Mesenchymal stem cell (in vitro differentiated cells and primary cell): Measurements from ENCODE around the gene MCAM.

Source experiments
- DNase-seq: peaks from one replicate; pipeline ENCODE4 v3.0.0-alpha.2; 2013
- H2AFZ ChIP-seq: one replicate; pipeline ENCODE4 v1.6.1; 2013; ENCODE audit warnings: low read depth, mild to moderate bottlenecking, control low read depth, inconsistent platforms, low read length, moderate library complexity
- H2AK5ac ChIP-seq: 2 replicates; pipeline ENCODE4 v1.6.1; 2013; ENCODE audit warnings: low read length, moderate library complexity, mild to moderate bottlenecking, inconsistent platforms; ENCODE audit not compliant: severe bottlenecking
- H2BK120ac ChIP-seq: one replicate; pipeline ENCODE4 v1.6.1; 2013; ENCODE audit warnings: low read depth, mild to moderate bottlenecking, inconsistent platforms, low read length, moderate library complexity
- H2BK12ac ChIP-seq, 2 experiments: one replicate each; pipeline ENCODE4 v1.6.1; 2013; ENCODE audit warnings: inconsistent platforms in 2 of 2, low read length in 2 of 2, mild to moderate bottlenecking in 2 of 2, moderate library complexity in 2 of 2, control low read depth in 1 of 2
- H2BK15ac ChIP-seq: one replicate; pipeline ENCODE4 v1.6.1; 2013; ENCODE audit warnings: mild to moderate bottlenecking, low read depth, inconsistent platforms; ENCODE audit not compliant: poor library complexity, severe bottlenecking
- H2BK5ac ChIP-seq: 2 replicates; pipeline ENCODE4 v1.6.1; 2013; ENCODE audit warnings: low read depth, mild to moderate bottlenecking, low read length, control low read depth, inconsistent platforms; ENCODE audit not compliant: poor library complexity, severe bottlenecking
- H3K14ac ChIP-seq, 2 experiments: one replicate each; pipeline ENCODE4 v1.6.1; 2013; ENCODE audit warnings: inconsistent platforms in 2 of 2, low read length in 2 of 2, control low read depth in 1 of 2, mild to moderate bottlenecking in 1 of 2, moderate library complexity in 1 of 2
- H3K18ac ChIP-seq, 2 experiments: one replicate each; pipeline ENCODE4 v1.6.1; 2013; ENCODE audit warnings: inconsistent platforms in 2 of 2, low read length in 2 of 2, control low read depth in 1 of 2, low read depth in 1 of 2, mild to moderate bottlenecking in 1 of 2
- H3K23ac ChIP-seq, 2 experiments: one replicate each; pipeline ENCODE4 v1.6.1; 2013; ENCODE audit warnings: inconsistent platforms in 2 of 2, low read length in 2 of 2, mild to moderate bottlenecking in 2 of 2, moderate library complexity in 2 of 2, control low read depth in 1 of 2
- H3K27ac ChIP-seq: 2 replicates; pipeline ENCODE4 v1.5.1; 2013; ENCODE audit warnings: mild to moderate bottlenecking, moderate library complexity, low read length, control low read depth, inconsistent platforms; ENCODE audit not compliant: poor library complexity, severe bottlenecking
- H3K27me3 ChIP-seq, 2 experiments: 2 replicates each; pipeline versions ENCODE4 v1.6.1 to v1.7.0; 2013; ENCODE audit warnings: low read length in 2 of 2, mild to moderate bottlenecking in 2 of 2, moderate library complexity in 2 of 2, control low read depth in 1 of 2, inconsistent platforms in 1 of 2; ENCODE audit not compliant: control insufficient read depth in 1 of 2, insufficient read depth in 1 of 2
- H3K36me3 ChIP-seq, 2 experiments: 2 replicates each; pipeline versions ENCODE4 v1.6.1 to v1.7.0; 2013; ENCODE audit warnings: low read length in 2 of 2, control low read depth in 1 of 2, inconsistent platforms in 1 of 2, low read depth in 1 of 2, mild to moderate bottlenecking in 1 of 2; ENCODE audit not compliant: insufficient read depth in 2 of 2, control insufficient read depth in 1 of 2
- H3K4ac ChIP-seq, 2 experiments: one replicate each; pipeline ENCODE4 v1.6.1; 2013; ENCODE audit warnings: inconsistent platforms in 2 of 2, low read length in 2 of 2, mild to moderate bottlenecking in 2 of 2, moderate library complexity in 2 of 2, control low read depth in 1 of 2, low read depth in 1 of 2
- H3K4me1 ChIP-seq: 2 replicates; pipeline ENCODE4 v1.6.1; 2013; ENCODE audit warnings: low read depth, low read length, control low read depth; ENCODE audit not compliant: control insufficient read depth, insufficient read depth
- H3K4me2 ChIP-seq: 2 replicates; pipeline ENCODE4 v1.6.1; 2013; ENCODE audit warnings: low read length, mild to moderate bottlenecking, inconsistent platforms; ENCODE audit not compliant: poor library complexity, severe bottlenecking
- H3K4me3 ChIP-seq, 2 experiments: 2 replicates each; pipeline versions ENCODE4 v1.5.1 to v1.7.0; 2013; ENCODE audit warnings: low read length in 2 of 2, mild to moderate bottlenecking in 2 of 2, control low read depth in 1 of 2, low read depth in 1 of 2; ENCODE audit not compliant: insufficient read depth in 1 of 2
- H3K79me1 ChIP-seq: replicated peaks from 2 replicates; pipeline ENCODE4 v1.6.1; 2013; ENCODE audit warnings: mild to moderate bottlenecking, control low read depth, low read length, inconsistent platforms; ENCODE audit not compliant: poor library complexity, severe bottlenecking
- H3K9ac ChIP-seq: 2 replicates; pipeline ENCODE4 v1.7.0; 2013; ENCODE audit warnings: mild to moderate bottlenecking, low read length, moderate library complexity
- H3K9me3 ChIP-seq: 2 replicates; pipeline ENCODE4 v1.7.0; 2013; ENCODE audit warnings: mild to moderate bottlenecking, low read length; ENCODE audit not compliant: control insufficient read depth
- H4K8ac ChIP-seq: one replicate; pipeline ENCODE4 v1.6.1; 2013; ENCODE audit warnings: inconsistent platforms, mild to moderate bottlenecking, low read length, moderate library complexity
- H4K91ac ChIP-seq: one replicate; pipeline ENCODE4 v1.6.1; 2013; ENCODE audit warnings: mild to moderate bottlenecking, low read length, inconsistent platforms
- WGBS: methylation state at CpG from one replicate; pipeline ENCODE4 v1.1.7; 2013; ENCODE audit warnings: mixed read lengths; 5-methylcytosine and 5-hydroxymethylcytosine counted together

MCAM gene

DNA sequence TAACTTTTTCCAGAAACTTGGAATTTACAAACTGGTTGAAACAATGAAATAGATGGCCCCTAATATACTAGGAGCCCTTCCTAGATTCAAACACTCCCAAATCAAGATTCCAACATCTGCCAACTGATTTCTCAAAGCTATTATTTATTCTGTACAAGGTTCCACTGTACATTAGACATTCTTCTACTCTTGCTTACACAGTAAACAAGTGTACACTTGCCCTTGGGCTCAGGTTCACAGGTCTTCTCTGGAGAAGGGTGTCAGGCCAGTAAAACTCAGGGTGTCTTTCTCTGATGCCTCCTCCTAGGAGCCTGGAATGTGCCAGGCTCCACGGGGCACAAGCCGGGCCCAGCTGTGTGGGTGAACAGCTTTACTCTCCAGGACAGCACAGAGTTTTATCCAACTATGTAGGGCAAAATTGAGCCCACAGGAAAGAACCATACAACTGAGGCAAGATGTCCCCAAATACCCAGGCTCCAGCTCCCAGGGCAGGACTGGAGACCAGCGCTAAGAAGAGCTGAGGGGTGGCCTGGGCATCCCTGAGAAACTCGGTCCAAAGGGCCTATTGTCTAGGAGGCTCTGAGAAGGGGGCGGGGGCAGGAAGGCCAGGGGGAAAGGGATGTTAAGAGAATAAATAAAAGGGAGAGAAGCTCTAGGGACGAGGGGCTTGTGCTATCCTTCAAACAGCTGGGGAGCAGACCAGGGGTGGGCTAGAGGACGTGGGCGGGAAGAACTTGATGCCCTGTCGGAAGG, 38.3 kb upstream of the MCAM start:
- H3K23ac ChIP-seq = no peak overlapping the region
- no peak overlapping the region for H2BK5ac ChIP-seq
- no peak overlapping the region for H3K9ac ChIP-seq
- H2BK120ac ChIP-seq = no peak overlapping the region
- no peak for DNase-seq
- H3K18ac ChIP-seq = no peak overlapping the region
- 73% methylated on average over 9 of the region's 9 CpGs for WGBS
- H3K14ac ChIP-seq = no peak overlapping the region
- no peak overlapping the region for H2BK12ac ChIP-seq
- no peak overlapping the region for H3K4ac ChIP-seq
- peak overlapping the region; percentile 62 for H2BK15ac ChIP-seq
- no peak overlapping the region for H3K4me3 ChIP-seq
- no peak overlapping the region for H4K91ac ChIP-seq
- no peak overlapping the region for H2AFZ ChIP-seq
- H4K8ac ChIP-seq = no peak overlapping the region
- H3K27ac ChIP-seq = no peak overlapping the region
- no peak overlapping the region for H3K4me2 ChIP-seq
- H3K79me1 ChIP-seq = no peaks in the 10 kb centered on the region
- H2AK5ac ChIP-seq = no peak overlapping the region
- H3K9me3 ChIP-seq = no peaks in the 10 kb centered on the region
- H3K27me3 ChIP-seq = peaks cover 41 to 53% of the 10 kb centered on the region in 2 experiments
- H3K36me3 ChIP-seq = no peaks in the 10 kb centered on the region
- H3K4me1 ChIP-seq = peaks cover 9% of the 10 kb centered on the region

DNA sequence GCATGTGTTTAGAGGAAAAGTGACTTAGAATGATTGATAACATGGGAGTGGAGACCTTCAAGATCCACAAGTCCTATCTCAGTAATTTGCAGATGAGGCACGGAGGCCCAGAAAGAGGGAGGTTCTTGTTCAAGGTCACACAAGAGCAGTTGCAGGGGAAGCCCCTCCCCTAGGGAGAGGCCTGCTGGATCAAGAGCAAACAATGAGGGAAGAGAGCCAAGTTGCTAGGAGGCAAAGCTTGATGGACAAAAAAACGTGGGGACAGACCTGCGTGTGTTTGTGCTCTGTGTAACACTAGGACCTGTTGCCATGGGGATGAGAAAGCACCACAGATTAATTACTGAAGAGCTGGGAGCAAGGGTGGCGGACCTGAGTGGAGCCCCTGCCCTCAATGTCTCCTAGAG, 35.9 kb upstream of the MCAM start:
- Histone ChIP-seq H3K4me3 (no peak overlapping the region), H3K27me3 (peaks cover 43 to 51% of the 10 kb centered on the region in 2 experiments), H2BK12ac (no peak overlapping the region), H2BK120ac (no peak overlapping the region), H3K4me1 (peaks cover 7% of the 10 kb centered on the region), H2BK5ac (no peak overlapping the region), H3K14ac (no peak overlapping the region), H2AK5ac (no peak overlapping the region), H4K91ac (no peak overlapping the region), H2BK15ac (no peak overlapping the region), H3K27ac (no peak overlapping the region), H3K9ac (no peak overlapping the region), H3K4me2 (no peak overlapping the region), H3K9me3 (no peaks in the 10 kb centered on the region), H4K8ac (no peak overlapping the region), H3K4ac (no peak overlapping the region), H3K36me3 (no peaks in the 10 kb centered on the region), H2AFZ (no peak overlapping the region), H3K79me1 (no peaks in the 10 kb centered on the region), H3K18ac (no peak overlapping the region), H3K23ac (no peak overlapping the region)
- DNase-seq = peak; percentile 48
- 38% methylated on average over 4 of the region's 4 CpGs for WGBS

DNA sequence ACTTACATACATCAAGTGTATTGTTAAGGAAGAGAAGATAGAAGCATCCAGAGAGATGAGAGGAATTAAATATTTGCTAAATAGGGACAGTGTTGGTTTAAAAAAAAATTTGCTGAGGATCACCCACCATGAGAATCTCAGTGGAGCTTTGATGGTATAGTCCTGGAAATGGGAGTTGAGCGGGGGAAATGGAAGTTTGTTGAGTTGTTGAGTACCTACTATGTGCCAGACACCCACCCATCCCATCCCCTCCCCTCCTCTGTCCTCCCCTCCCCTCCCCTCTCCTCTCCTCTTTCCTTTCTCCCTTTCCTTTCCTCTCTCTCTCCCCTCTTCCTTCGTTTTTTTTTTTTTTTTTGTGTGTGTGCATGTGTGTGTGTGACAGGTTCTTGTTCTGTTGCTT, 34.3 kb upstream of the MCAM start:
- no peak overlapping the region for H2AK5ac ChIP-seq
- H3K9ac ChIP-seq = no peak overlapping the region
- H3K79me1 ChIP-seq = no peaks in the 10 kb centered on the region
- H2AFZ ChIP-seq = no peak overlapping the region
- H2BK12ac ChIP-seq = no peak overlapping the region
- H3K36me3 ChIP-seq = no peaks in the 10 kb centered on the region
- DNase-seq = no peak
- no peak overlapping the region for H3K23ac ChIP-seq
- H3K27me3 ChIP-seq = peaks cover 37 to 59% of the 10 kb centered on the region in 2 experiments
- H3K4me3 ChIP-seq = no peak overlapping the region
- no peak overlapping the region for H4K8ac ChIP-seq
- no CpG with 5 or more reads among the region's 2 CpGs for WGBS
- no peaks in the 10 kb centered on the region for H3K9me3 ChIP-seq
- H3K4me1 ChIP-seq = peaks cover 1% of the 10 kb centered on the region
- H3K4ac ChIP-seq = no peak overlapping the region
- H3K4me2 ChIP-seq = no peak overlapping the region
- H2BK15ac ChIP-seq = no peak overlapping the region
- H2BK120ac ChIP-seq = no peak overlapping the region
- H4K91ac ChIP-seq = no peak overlapping the region
- no peak overlapping the region for H3K18ac ChIP-seq
- H3K14ac ChIP-seq = no peak overlapping the region
- no peak overlapping the region for H2BK5ac ChIP-seq
- H3K27ac ChIP-seq = no peak overlapping the region

DNA sequence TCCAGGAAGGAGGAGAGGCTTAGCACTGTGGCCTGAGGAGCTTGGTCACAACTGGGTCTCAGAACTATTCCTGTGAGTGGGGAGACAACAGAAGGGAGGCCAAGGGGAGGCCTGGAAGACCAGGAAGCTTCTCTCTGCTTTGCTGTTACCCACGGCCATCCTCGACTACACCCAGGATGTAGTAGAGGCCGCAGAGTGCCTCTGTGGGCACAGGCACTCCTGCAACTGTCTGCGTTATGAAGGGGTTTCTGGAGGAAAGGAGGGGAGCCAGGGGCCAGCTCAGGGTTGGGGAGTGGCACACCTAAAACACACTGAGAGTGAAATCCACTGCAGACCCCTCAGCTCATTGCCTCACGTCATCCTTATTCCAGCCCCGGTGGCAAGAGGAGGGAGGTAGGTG, 33.4 kb upstream of the MCAM start:
- Histone ChIP-seq H4K8ac (no peak overlapping the region), H3K9me3 (no peaks in the 10 kb centered on the region), H3K14ac (no peak overlapping the region), H3K18ac (no peak overlapping the region), H3K36me3 (no peaks in the 10 kb centered on the region), H3K4ac (no peak overlapping the region), H3K4me2 (no peak overlapping the region), H2BK15ac (no peak overlapping the region), H4K91ac (no peak overlapping the region), H3K79me1 (no peaks in the 10 kb centered on the region), H3K27ac (no peak overlapping the region), H3K23ac (no peak overlapping the region), H3K9ac (no peak overlapping the region), H2BK120ac (no peak overlapping the region), H3K27me3 (peaks cover 34 to 60% of the 10 kb centered on the region in 2 experiments), H3K4me1 (no peaks in the 10 kb centered on the region), H2AFZ (no peak overlapping the region), H3K4me3 (no peak overlapping the region), H2AK5ac (no peak overlapping the region), H2BK5ac (no peak overlapping the region), H2BK12ac (no peak overlapping the region)
- no peak for DNase-seq
- 79% methylated on average over 6 of the region's 6 CpGs for WGBS
